IPS-NIHi11 (cell line): ENCODE results near the gene WIPF2.

Source experiments
- DNase-seq: peaks from one replicate; pipeline ENCODE4 v3.0.0; 2012; ENCODE audit warnings: mixed read lengths, low spot score

WIPF2 gene

DNA sequence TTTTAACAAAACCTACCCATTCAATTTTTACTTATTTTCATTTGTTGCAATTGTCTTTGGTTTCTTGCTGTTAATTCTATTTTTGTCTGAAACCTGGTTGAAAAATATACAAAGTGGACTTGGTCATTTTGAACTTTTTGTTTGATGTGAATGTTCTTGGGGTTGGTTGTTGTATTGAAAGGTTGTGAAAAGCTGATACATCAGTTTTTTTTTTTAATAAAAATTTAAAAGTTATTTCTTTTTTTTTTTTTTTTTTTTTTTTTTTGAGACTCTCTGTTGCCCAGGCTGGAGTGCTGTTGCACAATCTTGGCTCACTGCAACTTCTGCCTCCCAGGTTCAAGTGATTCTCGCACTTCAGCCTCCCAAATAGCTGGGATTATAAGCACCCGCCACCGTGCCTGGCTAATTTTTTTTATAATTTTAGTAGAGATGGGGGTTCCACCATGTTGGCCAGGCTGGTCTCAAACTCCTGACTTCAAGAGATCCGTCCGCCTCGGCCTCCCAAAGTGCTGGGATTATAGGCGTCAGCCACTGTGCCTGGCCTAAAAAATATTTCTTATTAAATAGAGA lies 28.9 kb downstream of the WIPF2 start:
- DNase-seq: no peak

- no peak for DNase-seq
Measured at GRCh38 chr17:40248507-40248906, 29.4 kb downstream of the WIPF2 start.

DNA sequence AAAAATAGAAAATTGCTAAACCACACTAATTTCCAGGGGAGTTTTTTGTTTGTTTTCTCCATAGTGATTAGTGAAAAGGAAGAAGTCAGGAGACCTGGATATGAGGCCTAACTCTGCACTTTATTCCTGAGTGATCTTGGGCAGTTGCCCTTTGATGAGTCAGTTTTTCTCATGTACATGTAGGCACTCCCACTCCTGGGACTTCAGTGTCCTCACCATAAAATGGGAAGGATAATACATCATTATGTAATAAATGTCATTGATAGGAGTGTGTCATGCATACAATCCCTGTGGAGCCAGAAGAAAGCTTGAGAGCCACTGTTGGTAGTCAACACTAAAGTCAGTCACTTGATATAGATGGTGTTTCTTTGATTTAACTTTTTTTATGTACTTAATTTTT lies 32.5 kb downstream of the WIPF2 start:
- no peak for DNase-seq

- DNase-seq: no peak
Measured at GRCh38 chr17:40253565-40253964, 34.5 kb downstream of the WIPF2 start.

- DNase-seq: no peak
Measured at GRCh38 chr17:40259505-40259904, 40.4 kb downstream of the WIPF2 start.

DNA sequence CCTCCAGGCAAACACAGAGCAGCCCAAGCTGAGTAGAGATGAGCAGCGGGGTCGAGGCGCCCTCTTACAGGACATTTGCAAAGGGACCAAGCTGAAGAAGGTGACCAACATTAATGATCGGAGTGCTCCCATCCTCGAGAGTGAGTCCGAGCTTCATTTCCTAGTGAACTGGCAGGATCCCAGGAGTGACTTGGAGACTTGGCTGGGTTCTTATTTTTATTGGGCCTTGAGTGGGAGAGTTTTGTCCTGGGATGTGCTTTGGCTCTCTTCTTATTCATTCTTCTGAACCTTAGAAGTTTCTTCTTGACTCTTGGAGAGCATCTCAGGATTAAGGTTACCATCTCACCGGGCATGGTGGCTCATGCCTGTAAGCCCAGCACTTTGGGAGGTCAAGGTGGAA lies 41.4 kb downstream of the WIPF2 start:
- no peak for DNase-seq

DNA sequence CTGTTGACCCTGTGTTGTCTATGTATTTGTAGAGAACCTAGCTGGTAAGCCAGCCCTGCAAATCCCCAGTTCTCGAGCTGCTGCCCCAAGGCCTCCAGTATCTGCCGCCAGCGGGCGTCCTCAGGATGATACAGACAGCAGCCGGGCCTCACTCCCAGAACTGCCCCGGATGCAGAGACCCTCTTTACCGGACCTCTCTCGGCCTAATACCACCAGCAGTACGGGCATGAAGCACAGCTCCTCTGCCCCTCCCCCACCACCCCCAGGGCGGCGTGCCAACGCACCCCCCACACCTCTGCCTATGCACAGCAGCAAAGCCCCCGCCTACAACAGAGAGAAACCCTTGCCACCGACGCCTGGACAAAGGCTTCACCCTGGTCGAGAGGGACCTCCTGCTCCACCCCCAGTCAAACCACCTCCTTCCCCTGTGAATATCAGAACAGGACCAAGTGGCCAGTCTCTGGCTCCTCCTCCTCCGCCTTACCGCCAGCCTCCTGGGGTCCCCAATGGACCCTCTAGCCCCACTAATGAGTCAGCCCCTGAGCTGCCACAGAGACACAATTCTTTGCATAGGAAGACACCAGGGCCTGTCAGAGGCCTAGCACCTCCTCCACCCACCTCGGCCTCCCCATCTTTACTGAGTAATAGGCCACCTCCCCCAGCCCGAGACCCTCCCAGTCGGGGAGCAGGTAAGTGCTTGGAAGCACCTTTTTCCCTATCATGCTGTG lies 45.5 kb downstream of the WIPF2 start:
- DNase-seq: no peak

- DNase-seq: no peak
Measured at GRCh38 chr17:40265337-40265736, 46.2 kb downstream of the WIPF2 start.

- DNase-seq: no peak
Measured at GRCh38 chr17:40266882-40267281, 47.8 kb downstream of the WIPF2 start.

- no peak for DNase-seq
Measured at GRCh38 chr17:40268141-40268712, 49.1 kb downstream of the WIPF2 start.

DNA sequence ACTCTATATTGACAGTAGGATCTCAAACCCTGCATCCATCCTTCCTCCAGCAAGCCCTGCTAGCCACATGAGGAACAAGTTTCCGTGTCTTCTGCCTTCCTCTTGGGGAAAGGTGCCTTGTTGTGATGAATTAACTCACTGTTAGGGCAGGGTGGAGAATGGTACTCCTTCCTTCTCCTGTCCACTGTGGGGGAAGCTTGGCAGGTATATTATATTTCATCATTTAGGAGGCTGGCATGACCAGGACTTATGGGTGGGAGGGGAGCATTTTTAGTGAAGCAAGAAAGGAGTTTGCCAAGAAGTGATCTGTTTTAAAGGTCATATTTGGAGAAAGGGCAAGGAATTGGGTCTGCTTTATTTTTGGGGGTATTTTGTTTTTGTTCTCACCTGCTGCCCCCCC lies 59.3 kb downstream of the WIPF2 start:
- DNase-seq: no peak

DNA sequence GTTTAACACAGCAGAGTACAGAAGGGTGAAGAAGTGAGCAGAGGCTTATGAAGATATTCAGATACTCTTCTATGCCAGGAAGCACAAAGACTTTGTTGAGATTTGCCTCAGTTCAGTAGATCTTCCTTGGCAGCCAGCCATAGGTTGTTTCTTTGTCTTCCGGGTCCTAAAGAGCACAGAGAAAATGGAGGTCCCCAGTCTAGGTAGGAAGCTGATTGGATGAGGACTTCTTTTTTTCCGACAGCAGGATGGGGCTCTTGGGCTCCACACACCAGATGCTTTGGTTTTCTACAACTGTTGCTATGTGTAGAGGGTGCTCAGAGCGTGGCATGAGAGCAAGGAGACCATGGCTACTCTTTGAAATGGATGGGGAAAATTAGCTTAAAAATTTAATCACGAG lies 60.3 kb downstream of the WIPF2 start:
- DNase-seq: no peak

GRCh38 chr17:40281663-40282062 lies 62.6 kb downstream of the WIPF2 start:
- peak; percentile 57 for DNase-seq

DNA sequence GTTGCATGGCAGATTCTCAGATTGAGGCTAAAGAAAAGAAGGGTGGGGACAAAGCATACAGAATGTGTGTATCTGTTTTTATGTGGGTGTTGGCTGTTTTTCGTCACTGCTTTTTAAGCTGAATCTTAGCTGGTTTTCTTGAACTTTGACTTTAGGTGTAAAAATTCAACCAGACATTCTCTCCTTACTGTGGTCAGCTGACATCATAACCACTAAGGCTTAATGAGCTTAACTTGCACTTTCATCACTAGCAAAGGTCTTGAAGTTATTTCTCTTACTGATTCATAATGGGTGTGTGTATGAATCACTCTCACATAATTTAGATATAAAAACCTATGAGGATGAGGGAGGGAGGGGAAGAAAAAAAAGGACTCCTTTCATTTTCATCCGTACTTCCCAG lies 64.6 kb downstream of the WIPF2 start:
- no peak for DNase-seq

GRCh38 chr17:40284085-40284713 lies 65.1 kb downstream of the WIPF2 start:
- DNase-seq: peak; percentile 17

DNA sequence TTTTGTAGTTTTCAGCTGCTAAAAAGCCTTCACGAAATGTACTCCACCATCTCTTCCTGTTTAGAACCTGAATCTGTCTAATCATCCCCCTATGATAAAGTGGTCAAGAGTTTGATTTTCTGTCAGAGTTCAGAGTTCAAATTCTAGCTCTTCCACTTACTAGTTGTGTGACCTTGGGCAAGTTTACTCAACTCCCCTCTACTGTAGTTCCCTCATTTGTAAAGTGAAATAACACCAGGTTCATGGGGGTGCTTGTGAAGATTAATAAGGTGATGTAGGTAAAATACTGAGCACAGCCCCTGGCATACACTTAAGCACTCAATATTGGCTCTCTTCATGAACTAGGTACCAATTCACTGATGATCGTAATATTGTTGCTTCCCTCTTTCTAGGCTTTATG lies 67.4 kb downstream of the WIPF2 start:
- no peak for DNase-seq

GRCh38 chr17:40287159-40287493 lies 68.0 kb downstream of the WIPF2 start:
- no peak for DNase-seq

GRCh38 chr17:40287494-40288369 lies 68.6 kb downstream of the WIPF2 start, which contains the start of gene CDC6:
TSS of gene CDC6 (plus strand) at chr17:40287879. CDS start at chr17:40289421, 1,542 bp downstream.
- DNase-seq: peak; percentile 96

- no peak for DNase-seq
Measured at GRCh38 chr17:40290629-40291280, 71.7 kb downstream of the WIPF2 start.

GRCh38 chr17:40291281-40291664 lies 72.2 kb downstream of the WIPF2 start:
- no peak for DNase-seq

DNA sequence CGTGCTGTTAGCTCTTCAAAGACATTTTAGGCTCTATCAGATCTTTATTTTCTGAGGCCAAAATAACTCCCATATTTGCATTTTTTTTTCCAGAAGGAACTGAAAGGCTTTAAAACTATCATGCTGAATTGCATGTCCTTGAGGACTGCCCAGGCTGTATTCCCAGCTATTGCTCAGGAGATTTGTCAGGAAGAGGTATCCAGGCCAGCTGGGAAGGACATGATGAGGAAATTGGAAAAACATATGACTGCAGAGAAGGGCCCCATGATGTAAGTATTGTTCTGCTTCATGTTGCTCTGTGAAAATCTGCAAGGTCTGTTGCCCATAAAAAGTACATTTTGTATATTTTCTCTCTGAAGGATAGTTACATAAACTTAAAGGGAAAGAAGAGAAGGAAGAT lies 74.3 kb downstream of the WIPF2 start:
- no peak for DNase-seq
